ENCODE measurements around the gene KCNIP1.

DNA sequence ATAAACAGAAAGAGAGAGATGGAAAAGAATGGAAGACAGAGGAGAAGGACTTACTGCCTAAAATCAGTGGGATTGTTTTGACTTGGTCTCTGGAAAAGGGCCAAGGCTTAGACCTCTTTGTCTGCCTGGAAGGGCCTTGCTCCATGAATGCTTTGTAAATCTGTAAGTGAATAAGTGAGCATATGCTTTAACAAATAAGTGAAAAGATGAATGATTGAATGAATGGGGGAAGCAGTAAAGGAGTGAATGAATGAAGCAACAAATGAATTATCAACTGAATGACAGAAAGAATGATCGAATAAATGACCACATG is 5.5 kb downstream of the KCNIP1 start:
- TF ChIP-seq POLR2A (IDR thresholded peaks at IDR 0.05; ENCODE audit: borderline replicate concordance, extremely low read depth, insufficient read depth, insufficient read length) = no peak
- TF ChIP-seq POLR2AphosphoS5 (IDR thresholded peaks at IDR 0.05; ENCODE audit: low read depth, low read length) = no peak
- no peak for TF ChIP-seq CTCF (IDR thresholded peaks at IDR 0.05 in 2 of 3, conservative IDR thresholded peaks at IDR 0.05 in 1 of 3; ENCODE audit: borderline replicate concordance in 1 of 3, insufficient read depth in 1 of 3, low read depth in 2 of 3, low read length in 2 of 3)
- no peak for TF ChIP-seq REST (IDR thresholded peaks at IDR 0.05; ENCODE audit: low read depth)
- TF ChIP-seq SRF (IDR thresholded peaks at IDR 0.05; ENCODE audit: low read depth) = no peak
- no peak for TF ChIP-seq ATF3 (IDR thresholded peaks at IDR 0.05)
- TF ChIP-seq EZH2 (IDR thresholded peaks at IDR 0.05) = no peak
